Heart left ventricle (tissue), 13 donors: ENCODE measurements around the gene PAXX.
A peak's percentile ranks its signal among the peaks of the same experiment; 100 is the strongest.

Experiments used
- POLR2A ChIP-seq, 2 donors: fragments of 450-650 bp; IDR thresholded peaks; one replicate each; pipeline ENCODE4 v1.6.1; 2017; ENCODE audit warnings: antibody characterized with exemption in 2 of 2, mild to moderate bottlenecking in 2 of 2, moderate library complexity in 2 of 2
- TF ChIP-seq, protein P1 (sequence below), 12 donors: fragments of 200-600 bp; sonication (generic) in 4 of 12; IDR thresholded peaks; one replicate each; pipeline versions ENCODE4 v1.5.0 to v1.8.0; 2018 to 2022; ENCODE audit warnings: antibody characterized with exemption in 12 of 12, mild to moderate bottlenecking in 5 of 12
- donor health status: ischemic (EF 13 %, LVEDD 7.1; RV severe dilation, severe dysfunction).
- donor health status: DM: no; HTN: yes; CAD: no.
- donor health status: DM: no; HTN: no; CAD: no.
- donor health status: ischemic (EF 25% LVEDD 6.9; RV normal size, moderate dysfunction).
- donor health status: ischemic (EF 25% LVEDD 5.7; RV mildly dilated, moderate dysfunction).
- donor health status: ischemic (EF 35%, LVEDD 5.7; RV mildly dilated, moderate dysfunction).
- donor health status: nonischemic (EF 11% LVEDD 7.7; RV severe dilation, severe dysfunction).
- donor health status: DM: yes; HTN: yes; CAD: no.
- donor health status: PGD.
- donor health status: ischemic (EF 29% LVEDD 5.4; RV normal size, mild dysfunction).
- donor health status: nonischemic (EF 23%, LVEDD 6.1; RV moderate dilation, normal function).

DNA sequence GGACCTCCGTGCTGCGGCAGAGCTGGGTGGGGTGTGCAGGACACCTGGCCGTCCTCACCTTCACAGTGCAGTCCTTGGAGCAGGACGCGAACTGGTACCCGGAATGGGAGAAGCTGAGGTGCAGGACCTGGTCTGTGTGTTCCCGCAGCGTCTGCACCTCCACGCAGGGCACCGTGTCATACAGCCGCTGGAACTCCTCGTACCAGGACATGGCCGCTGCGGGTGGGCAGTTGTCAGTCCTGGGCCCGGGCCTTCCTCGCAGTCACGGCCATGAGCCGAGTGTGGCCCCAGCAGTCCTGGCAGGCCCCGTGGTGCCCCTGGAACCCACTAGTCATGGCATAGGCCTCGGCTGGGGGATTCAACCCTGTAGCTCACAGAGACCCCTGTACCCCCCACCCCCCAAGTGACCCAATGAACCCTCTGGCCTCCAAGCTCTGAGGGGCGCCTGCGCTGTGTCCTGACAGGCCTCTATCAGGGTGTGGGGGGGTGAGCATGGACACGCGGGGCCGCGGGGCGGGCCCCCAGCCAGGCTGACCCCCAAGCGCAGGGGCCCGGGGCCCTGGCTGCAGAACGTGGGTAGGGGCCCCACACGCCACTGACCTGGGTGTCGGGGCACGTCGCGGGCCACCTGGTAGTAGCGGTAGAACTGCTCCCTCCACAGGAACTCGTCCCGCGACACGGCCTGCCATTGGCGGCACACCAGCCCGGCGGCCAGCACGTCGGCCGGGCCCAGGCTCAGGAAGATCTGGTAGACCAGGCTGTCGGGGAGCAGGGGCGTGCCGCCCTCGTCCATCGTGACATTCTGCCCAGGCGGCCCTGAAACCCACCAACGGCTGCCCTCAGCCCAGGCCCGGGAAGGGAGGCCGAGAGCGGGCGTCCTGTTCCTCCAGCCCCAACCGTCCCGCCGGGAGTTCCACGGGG is 48.7 kb upstream of the PAXX start:
- TF ChIP-seq, protein P1, sequence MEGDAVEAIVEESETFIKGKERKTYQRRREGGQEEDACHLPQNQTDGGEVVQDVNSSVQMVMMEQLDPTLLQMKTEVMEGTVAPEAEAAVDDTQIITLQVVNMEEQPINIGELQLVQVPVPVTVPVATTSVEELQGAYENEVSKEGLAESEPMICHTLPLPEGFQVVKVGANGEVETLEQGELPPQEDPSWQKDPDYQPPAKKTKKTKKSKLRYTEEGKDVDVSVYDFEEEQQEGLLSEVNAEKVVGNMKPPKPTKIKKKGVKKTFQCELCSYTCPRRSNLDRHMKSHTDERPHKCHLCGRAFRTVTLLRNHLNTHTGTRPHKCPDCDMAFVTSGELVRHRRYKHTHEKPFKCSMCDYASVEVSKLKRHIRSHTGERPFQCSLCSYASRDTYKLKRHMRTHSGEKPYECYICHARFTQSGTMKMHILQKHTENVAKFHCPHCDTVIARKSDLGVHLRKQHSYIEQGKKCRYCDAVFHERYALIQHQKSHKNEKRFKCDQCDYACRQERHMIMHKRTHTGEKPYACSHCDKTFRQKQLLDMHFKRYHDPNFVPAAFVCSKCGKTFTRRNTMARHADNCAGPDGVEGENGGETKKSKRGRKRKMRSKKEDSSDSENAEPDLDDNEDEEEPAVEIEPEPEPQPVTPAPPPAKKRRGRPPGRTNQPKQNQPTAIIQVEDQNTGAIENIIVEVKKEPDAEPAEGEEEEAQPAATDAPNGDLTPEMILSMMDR (IDR thresholded peaks at IDR 0.05), result peak in 2 of 12 donors; percentile 30 to 34
- TF ChIP-seq POLR2A (IDR thresholded peaks at IDR 0.05), result no peak
